ENCODE results near the gene MRPL47.
"Not testable (repeated sequence)": the region's sequence is repeated elsewhere in the genome, so short reads cannot be mapped to it uniquely, and the experiment has no call there.

Gene MRPL47

DNA sequence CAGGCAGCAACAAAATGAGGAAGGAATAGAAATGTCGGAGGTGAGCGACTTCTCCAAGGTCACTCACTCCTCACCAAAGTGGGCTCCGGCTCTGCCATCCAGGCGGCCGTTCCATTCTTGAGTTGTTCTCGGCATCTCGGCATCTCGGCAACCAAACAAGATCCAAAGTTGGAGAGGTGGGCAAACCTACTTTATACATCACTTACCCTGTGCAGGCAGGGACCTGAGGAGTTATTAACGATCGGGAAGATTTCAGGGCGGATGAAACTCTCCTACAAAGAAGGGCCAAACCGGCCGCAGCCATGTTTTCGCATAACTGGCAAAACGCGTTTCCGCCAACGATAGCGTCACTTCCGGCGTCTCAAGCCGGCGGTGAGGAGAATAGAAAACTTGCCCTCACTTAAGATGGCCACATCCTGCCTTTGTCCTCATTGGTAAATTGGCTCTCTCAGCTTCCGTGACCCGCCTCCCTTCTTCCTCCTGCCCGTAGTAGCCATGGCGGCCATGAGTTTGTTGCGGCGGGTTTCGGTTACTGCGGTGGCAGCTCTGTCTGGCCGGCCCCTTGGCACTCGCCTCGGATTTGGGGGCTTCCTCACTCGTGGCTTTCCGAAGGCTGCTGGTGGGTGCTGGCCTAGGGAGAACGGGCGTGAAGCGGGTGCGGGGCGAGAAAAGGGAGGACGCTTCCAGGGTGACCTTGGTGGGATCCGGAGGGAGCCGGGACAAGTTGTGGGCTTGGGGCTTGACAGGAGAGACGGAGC lies at the start of gene MRPL47, which contains the start of gene NDUFB5:
Gene MRPL47, minus strand, starts transcription at position 318 of the 758 bp plus-strand sequence. Its CDS starts 14 bp downstream, at position 304.
Gene NDUFB5, plus strand, starts transcription at position 474 of the 758 bp plus-strand sequence. Its CDS starts 22 bp downstream, at position 496.
- peak within 1 kb of the TSS; percentile 59 to 98 (median 93) for H3K27ac ChIP-seq
- H3K4me3 ChIP-seq = peak within 1 kb of the TSS; percentile 54 to 88 (median 72)

DNA sequence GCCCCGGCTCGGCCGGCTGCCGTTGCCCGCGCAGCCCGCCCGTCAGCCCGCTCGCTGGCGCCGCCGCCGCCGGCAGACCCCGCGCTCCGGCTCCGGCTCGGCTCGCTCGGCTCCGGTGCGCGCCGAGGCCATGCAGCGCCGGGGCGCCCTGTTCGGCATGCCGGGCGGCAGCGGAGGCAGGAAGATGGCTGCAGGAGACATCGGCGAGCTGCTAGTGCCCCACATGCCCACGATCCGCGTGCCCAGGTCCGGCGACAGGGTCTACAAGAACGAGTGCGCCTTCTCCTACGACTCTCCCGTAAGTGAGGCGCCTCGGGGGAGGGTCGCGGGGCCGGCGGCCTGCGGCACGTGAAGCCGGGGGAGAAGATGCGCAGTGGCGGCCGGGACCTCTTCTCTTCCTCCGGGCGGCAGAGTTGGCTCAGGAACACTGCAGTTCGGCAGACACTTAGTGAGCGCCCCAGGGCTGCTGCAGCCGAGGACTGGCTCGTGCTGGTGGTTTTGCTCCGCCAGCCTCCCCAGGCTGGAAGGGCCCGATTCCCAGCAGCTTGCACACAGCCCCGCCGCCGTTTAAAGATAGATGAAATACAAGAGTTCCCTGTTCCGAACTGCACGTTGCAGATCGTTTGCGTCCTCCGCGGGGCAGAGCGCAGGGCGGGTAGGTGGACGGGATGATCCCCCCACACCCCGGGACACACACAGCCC lies 48.8 kb upstream of the MRPL47 start:
- Histone ChIP-seq H3K27ac (peak overlapping the region; percentile 39 to 93 (median 84)), H3K4me3 (peak overlapping the region; percentile 53 to 85 (median 68))

- peak within 1 kb of the TSS; percentile 53 to 85 (median 68) for H3K4me3 ChIP-seq
- peak within 1 kb of the TSS; percentile 39 to 93 (median 84) for H3K27ac ChIP-seq
Measured at GRCh38 chr3:179652447-179653095, 48.1 kb upstream of the MRPL47 start, which contains the start of gene USP13. Gene USP13, plus strand, starts transcription at chr3:179653040. Its CDS starts 186 bp downstream, at chr3:179653226.

GRCh38 chr3:179651687-179652446 lies 47.4 kb upstream of the MRPL47 start:
- Histone ChIP-seq H3K27ac (peak overlapping the region in 11 of 21 experiments; percentile 10 to 93 (median 85)), H3K4me3 (peak overlapping the region in 6 of 7 experiments; percentile 53 to 79 (median 64))

DNA sequence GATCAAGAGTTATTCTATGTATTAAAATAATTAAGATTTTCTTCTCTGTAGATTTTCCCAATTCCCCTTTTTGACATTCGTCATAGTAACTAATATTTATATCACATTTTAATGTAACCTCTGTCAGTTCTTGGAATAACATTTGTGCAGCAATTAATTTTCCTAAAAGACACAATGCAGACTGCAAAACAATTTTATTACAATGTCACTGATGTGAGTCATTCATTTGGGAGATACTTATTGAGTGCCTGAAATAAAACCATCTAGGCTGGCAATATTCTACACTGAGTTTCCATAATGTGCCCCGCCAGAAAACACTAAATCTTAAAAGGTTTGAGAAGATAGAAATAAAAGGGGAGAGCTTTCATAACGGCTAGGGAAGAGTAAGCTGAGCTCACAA lies 41.7 kb upstream of the MRPL47 start:
- H3K4me3 ChIP-seq = no peak overlapping the region
- no peak overlapping the region for H3K27ac ChIP-seq

- not testable (repeated sequence) for H3K4me3 ChIP-seq, H3K27ac ChIP-seq
Measured at GRCh38 chr3:179643837-179644236, 39.4 kb upstream of the MRPL47 start.

GRCh38 chr3:179642871-179643270 lies 38.4 kb upstream of the MRPL47 start:
- Histone ChIP-seq H3K27ac (no peak overlapping the region), H3K4me3 (no peak overlapping the region)

- H3K27ac ChIP-seq = no peak overlapping the region
- H3K4me3 ChIP-seq = no peak overlapping the region
Measured at GRCh38 chr3:179640469-179640868, 36.0 kb upstream of the MRPL47 start.

DNA sequence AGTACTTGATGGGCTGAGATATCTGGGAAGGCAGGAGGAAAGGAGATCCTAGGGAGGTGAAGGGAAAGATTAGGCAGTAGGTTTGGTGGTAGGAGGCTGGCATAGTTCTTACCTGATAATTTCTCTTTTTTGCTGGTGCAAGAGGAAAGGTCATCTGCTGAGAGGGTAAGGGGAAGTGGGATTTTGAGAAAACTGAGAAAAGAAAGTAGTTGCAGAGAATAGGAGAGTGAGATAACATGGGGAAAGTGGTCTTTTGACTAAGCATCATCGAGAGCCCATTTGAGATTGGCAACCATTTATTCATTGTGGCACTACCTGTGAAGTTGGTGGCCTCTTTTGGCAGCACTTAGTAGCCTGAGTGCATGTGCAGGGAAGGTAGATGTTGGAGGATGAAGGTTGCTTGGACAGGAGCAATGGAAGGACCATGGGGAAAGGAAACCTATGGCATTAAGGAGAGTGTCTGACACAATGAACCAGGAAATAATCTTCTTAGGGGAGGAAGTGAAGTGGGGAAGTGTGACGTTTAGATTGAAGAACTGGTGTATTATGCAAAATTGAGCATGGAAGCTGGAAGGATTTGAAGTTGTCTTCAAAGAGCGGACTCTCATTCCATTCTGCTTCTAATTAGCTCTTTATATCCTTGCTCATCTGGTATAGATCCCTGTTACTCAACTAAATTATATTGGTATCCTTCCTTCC lies 26.5 kb upstream of the MRPL47 start:
- H3K27ac ChIP-seq = no peak overlapping the region
- no peak overlapping the region for H3K4me3 ChIP-seq

GRCh38 chr3:179624451-179624850 lies 20.0 kb upstream of the MRPL47 start:
- Histone ChIP-seq H3K4me3 (no peak overlapping the region), H3K27ac (no peak overlapping the region)

DNA sequence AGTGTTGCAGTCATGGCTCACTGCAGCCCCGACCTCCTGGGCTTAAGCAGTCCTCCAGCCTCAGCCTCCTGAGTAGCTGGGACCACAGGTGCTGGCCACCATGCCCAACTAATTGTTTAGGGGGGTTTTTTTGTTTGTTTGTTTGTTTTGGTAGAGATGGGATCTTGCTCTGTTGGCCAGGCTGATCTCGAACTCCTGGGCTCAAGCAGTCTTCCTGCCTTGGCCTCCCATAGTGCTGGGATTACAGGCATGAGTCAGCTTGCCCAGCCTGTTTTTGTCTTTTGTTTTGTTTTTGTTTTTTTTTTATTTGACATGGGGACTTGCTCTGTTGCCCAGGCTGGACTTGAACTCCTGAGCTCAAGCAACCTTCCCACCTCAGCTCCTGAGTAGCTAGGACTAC lies 17.6 kb upstream of the MRPL47 start:
- H3K4me3 ChIP-seq = no peak overlapping the region
- H3K27ac ChIP-seq = no peak overlapping the region

DNA sequence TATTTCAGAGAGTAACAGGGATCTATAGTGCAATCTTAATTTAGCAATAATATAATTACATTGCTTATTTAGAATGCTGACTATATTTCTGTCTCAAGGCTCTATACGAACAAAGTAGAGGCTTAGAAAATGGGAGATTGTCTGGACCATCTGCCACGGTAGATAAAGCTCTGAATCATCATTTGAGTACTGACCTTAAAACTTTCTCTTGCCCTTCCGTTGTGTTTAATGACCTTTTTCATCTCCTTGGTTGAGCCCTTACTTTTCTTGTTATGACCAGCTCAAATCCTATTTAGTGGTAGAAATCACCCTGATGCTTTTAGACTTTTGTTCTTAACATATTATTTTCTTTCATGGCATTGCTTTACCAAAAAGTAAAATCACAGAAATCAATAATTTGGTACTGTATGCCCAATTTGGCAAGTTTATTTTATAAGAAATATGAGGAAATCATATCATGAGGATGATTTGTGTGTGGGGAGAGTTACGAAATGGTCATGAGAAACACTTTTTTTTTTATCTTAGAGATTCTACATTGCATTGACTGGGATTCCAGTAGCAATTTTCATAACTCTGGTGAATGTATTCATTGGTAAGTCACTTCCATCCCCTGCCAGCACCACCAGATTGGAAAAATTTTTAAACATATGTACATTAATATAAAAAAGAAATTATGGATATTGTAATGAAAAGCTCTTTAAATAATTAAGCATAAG lies 11.2 kb upstream of the MRPL47 start:
- no peak overlapping the region for H3K4me3 ChIP-seq

DNA sequence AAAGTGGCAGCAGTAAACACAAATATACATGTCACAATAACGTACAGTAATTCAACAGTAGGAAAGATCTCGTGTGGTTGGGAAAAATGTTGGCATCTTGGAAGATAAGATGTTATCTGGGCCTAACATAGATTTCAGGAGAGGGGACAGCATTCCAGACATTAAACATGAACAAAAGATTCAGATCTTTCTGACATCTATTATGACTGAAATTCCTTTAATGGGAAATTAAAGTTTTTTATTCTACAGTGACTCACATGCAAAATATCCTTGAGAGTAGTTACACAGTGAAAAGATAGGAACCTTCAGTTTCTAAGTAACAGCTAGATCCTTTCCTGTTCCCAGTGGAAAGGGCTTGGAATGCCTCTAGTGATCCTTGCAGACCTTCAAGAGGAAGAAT lies 9.4 kb upstream of the MRPL47 start:
- H3K27ac ChIP-seq = no peak overlapping the region

More for the DNA sequence above, 11.2 kb upstream of the MRPL47 start:
- H3K27ac ChIP-seq = no peak overlapping the region

DNA sequence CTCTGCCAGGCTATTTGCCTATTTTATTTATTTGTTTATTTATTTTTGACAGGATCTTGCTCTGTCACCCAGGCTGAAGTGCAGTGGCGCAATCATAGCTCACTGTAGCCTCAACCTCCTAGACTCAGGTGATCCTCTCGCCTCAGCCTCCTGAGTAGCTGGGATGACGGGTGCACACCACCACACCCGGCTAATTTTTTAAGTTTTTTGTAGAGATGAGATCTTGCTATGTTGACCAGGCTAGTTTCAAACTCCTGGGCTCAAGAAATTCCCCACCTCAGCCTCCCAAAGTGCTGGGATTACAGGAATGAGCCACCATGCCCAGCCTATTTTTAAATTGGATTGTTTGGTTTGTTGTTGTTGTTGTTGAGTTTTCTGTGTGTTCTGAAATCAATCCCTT lies 5.6 kb upstream of the MRPL47 start:
- Histone ChIP-seq H3K4me3 (no peak overlapping the region), H3K27ac (peak overlapping the region in 1 of 21 experiments; percentile 17)

More for the DNA sequence above, 9.4 kb upstream of the MRPL47 start:
- H3K4me3 ChIP-seq = no peak overlapping the region

GRCh38 chr3:179608931-179609720 lies 4.7 kb upstream of the MRPL47 start:
- H3K27ac ChIP-seq = peak overlapping the region in 6 of 21 experiments; percentile 1 to 67 (median 19)
- no peak overlapping the region for H3K4me3 ChIP-seq

GRCh38 chr3:179606534-179607085 lies 2.2 kb upstream of the MRPL47 start:
- Histone ChIP-seq H3K4me3 (no peak overlapping the region), H3K27ac (no peak overlapping the region)

DNA sequence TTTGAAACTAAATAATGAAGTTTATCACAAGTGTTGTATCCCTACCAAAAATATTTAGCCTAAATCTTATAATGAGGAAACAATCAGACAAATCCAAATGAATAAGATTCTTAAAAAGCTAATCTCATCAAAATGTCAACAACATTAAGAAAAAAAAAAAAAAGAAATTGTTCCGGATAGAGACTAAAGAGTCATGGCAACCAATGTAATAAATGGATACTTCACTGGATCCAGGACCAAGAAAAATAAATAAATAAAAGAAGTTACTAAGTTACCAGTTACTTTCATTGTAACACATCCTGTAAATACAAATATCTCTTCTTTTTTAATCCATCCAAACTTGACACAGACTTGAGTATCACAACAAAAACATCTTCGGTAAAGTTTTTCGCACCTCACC lies 607 bp downstream of the MRPL47 start:
- H3K4me3 ChIP-seq = peak overlapping the region; percentile 54 to 88 (median 72)
- peak overlapping the region in 19 of 21 experiments; percentile 84 to 98 (median 93) for H3K27ac ChIP-seq

Measured in skin epidermis (tissue), 12 donors.